Measurements from ENCODE around the gene MAN2A2. TPM values are rescaled to one million over a fixed set of nuclear protein-coding genes. Genes with fewer than 3 reads are reported as not detected.

MAN2A2 gene
- total and polyA plus RNA-seq, 9 of the 15 experiments (the other 6 are each of a cell fraction or from before 2014, with no cell fraction given): 7.3 to 151 (median 43.4) TPM

DNA sequence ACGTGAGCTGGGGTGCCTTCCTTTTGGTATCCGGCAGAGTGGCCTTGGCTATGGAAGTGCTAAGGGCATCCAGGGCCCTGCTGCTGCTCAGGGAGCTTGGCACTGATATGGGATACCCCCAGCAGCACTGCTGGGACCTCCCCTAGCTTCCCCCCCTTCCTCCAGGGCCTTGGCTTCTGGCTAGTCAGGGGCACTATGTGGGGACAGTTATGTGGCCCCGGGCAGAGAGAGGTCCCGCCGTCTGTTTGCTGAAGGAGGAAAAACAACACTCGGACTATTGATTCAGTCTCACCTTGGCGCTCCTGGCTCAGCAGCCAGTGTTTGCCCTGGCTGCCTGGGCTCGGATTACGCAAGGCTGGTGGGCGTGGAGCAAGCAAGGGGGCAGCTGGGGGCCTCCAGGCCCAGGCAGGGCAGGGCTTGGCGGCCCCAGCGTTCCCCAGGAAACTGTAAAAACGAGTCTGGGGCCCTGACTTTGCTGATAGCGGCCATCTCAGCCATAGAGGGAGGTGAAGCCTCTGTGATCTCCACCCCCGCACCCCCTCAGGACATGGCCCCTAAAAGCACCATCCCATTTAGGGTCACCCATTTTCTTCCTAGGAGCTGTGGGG lies 29.0 kb upstream of the MAN2A2 start (continued):
- TF ChIP-seq HNRNPUL1 (IDR thresholded peaks at IDR 0.05; ENCODE audit: low read length): no peak
- 0 out of 2 replicates have a peak, but pooled peaks have one; percentile 48 for TF ChIP-seq ZNF282 (CRISPR knock-in tag; IDR thresholded peaks at IDR 0.05)
- peak in 1 of 3 experiments; percentile 79 for TF ChIP-seq YY1 (IDR thresholded peaks at IDR 0.05; ENCODE audit: borderline replicate concordance in 1 of 3, control insufficient read depth in 1 of 3, extremely low read depth in 1 of 3, insufficient read depth in 3 of 3, insufficient read length in 1 of 3, insufficient replicate concordance in 2 of 3, low read depth in 1 of 3, low read length in 2 of 3)
- TF ChIP-seq CBFA2T3 (IDR thresholded peaks at IDR 0.05): peak; percentile 41; the same call in 1 of the 2 replicates
- peak; percentile 38 for TF ChIP-seq RBBP5 (IDR thresholded peaks at IDR 0.05; ENCODE audit: borderline replicate concordance, insufficient read depth, low read length, poor library complexity, severe bottlenecking)
- no peak for TF ChIP-seq ZFX (CRISPR knock-in tag; IDR thresholded peaks at IDR 0.05)
- peak; percentile 33; the same call in 1 of the 2 replicates for TF ChIP-seq ARID1B (IDR thresholded peaks at IDR 0.05)
- peak; percentile 93 for TF ChIP-seq CEBPB (tag; IDR thresholded peaks at IDR 0.05)
- TF ChIP-seq CBX8 (IDR thresholded peaks at IDR 0.05; ENCODE audit: borderline replicate concordance, extremely low read depth, low read depth, low read length, poor library complexity, severe bottlenecking): no peak
- TF ChIP-seq EGR1 (conservative IDR thresholded peaks at IDR 0.05): peak; percentile 85
- TF ChIP-seq NCOA6 (IDR thresholded peaks at IDR 0.05): no peak
- TF ChIP-seq RBFOX2 (IDR thresholded peaks at IDR 0.05; ENCODE audit: low read depth, low read length): peak; percentile 53; the same call in 1 of the 2 replicates
- 0 out of 2 replicates have a peak, but pooled peaks have one; percentile 27 for TF ChIP-seq GATAD2A (IDR thresholded peaks at IDR 0.05)
- TF ChIP-seq TFAP4 (CRISPR knock-in tag; IDR thresholded peaks at IDR 0.05; ENCODE audit: borderline replicate concordance): peak; percentile 47; the same call in 1 of the 2 replicates
